ENCODE measurements around the gene TBC1D8B. TPM values are rescaled to one million over a fixed set of nuclear protein-coding genes. Genes with fewer than 3 reads are reported as not detected.

The TBC1D8B gene
- total and polyA plus RNA-seq, 9 of the 15 experiments (the other 6 are each of a cell fraction or from before 2014, with no cell fraction given): 0.04 to 0.36 (median 0.10) TPM; not detected in 1

DNA sequence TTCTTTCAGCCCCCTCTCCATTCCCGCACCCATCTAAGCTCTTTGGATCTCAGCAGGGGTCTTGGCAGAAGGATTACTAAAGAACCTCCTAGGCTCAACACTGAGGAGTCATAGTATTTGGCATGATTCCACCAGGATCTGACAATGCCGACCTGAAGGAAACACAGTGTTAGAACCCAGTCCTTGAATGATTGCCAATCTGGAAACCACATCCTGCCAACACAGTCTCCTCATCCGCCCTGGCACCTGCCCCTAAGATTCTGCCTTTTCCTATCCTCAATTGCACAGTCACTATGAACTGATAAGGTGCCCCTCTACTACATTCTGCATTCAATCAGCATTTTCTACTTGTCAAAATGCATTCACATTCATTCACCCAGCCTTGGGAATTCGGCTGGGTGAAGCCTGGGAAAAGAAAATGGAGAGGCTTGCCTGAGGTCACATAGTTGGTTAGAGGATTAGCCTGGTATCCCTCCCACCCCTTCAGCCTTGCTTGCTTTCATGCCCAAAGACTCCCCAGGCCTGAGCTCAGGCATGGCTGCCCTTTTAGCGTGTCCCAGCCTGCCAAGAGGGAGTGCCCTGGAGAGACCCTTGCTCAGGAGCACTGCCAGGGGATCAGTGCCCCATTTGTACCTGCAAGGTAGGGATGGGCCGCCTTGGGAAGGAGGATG, 115.5 kb downstream of the TBC1D8B start (continued):
- TF ChIP-seq, protein P1, sequence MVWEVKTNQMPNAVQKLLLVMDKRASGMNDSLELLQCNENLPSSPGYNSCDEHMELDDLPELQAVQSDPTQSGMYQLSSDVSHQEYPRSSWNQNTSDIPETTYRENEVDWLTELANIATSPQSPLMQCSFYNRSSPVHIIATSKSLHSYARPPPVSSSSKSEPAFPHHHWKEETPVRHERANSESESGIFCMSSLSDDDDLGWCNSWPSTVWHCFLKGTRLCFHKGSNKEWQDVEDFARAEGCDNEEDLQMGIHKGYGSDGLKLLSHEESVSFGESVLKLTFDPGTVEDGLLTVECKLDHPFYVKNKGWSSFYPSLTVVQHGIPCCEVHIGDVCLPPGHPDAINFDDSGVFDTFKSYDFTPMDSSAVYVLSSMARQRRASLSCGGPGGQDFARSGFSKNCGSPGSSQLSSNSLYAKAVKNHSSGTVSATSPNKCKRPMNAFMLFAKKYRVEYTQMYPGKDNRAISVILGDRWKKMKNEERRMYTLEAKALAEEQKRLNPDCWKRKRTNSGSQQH (CRISPR knock-in tag; IDR thresholded peaks at IDR 0.05): no peak

DNA sequence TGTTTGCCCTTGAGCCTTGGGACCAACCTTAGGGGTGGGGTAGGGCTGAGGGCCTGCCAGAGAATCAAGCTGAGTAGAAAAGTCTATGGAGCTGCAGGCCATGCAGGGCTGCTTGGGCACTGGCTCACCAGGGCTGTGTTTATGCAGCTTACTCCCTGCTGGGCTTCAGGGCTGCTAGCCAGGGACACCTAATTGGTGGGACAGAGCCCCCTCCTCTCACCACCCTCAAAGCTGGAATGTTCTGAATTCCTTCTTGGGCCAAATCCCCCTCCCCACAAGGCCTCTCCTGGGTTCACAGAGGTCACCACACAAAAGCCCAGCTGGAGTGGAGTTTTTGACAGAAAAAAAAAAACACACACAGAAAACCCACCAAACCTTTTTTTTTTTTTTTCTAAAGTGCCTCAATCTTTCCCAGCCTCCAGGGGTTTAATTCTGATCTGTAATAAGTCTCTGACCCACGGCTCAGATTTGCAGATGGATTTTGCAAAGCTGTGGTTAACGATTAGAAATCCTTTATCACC, 117.5 kb downstream of the TBC1D8B start, which contains the start of gene CLDN2:
Gene CLDN2 (plus strand): TSS at position 471 of the 521 bp plus-strand sequence. CDS start 7,827 bp downstream, outside the sequence.
- DNase-seq (ENCODE audit: extremely low read depth in 1 of 4, low spot score in 3 of 4): no peak
- Histone ChIP-seq H3K4me1 (replicated peaks in 1 of 2; ENCODE audit: control insufficient read depth in 2 of 2, insufficient read depth in 2 of 2, low read length in 2 of 2) (no peaks in the 10 kb centered on the region), H2AFZ (ENCODE audit: low read depth, low read length) (no peak within 1 kb of the TSS), H3K27me3 (ENCODE audit: control insufficient read depth in 2 of 2, insufficient read depth in 2 of 2, low read length in 2 of 2) (no peaks in the 10 kb centered on the region), H3K9me1 (ENCODE audit: control insufficient read depth, insufficient read depth, low read length) (no peaks in the 10 kb centered on the region), H4K20me1 (replicated peaks; ENCODE audit: control insufficient read depth, insufficient read depth, low read length) (no peaks in the 10 kb centered on the region), H3K27ac (ENCODE audit: extremely low read depth, low read depth, low read length) (no peak within 1 kb of the TSS), H3K36me3 (ENCODE audit: control insufficient read depth, insufficient read depth, low read length) (no peaks in the 10 kb centered on the region), H3K9ac (ENCODE audit: insufficient read depth in 1 of 2, low read depth in 2 of 2, low read length in 2 of 2) (no peak within 1 kb of the TSS), H3K79me2 (ENCODE audit: control insufficient read depth, insufficient read depth, low read length) (no peaks in the 10 kb centered on the region), H3K4me3 (no peak within 1 kb of the TSS), H3K9me3 (replicated peaks; ENCODE audit: control insufficient read depth, insufficient read depth, low read depth, low read length) (no peaks in the 10 kb centered on the region), H3K4me2 (ENCODE audit: insufficient read depth, low read length) (no peak within 1 kb of the TSS)
- no peak for ATAC-seq
- ChIA-PET CTCF (ENCODE audit: low intra/inter-chr PET ratio) (no interaction called here), POLR2A (interaction anchor here (0.7 kb wide), 1 partner anchor 43 kb away, joined by 3 read pairs; no protein-coding TSS in a partner anchor)
- intact Hi-C loops (cut with micrococcal nuclease) (no loop called here), in situ Hi-C loops (cut with MboI) (no loop called here)
- BruUV-seq (replicated peaks): no TSS peak
- TF ChIP-seq, protein P2, sequence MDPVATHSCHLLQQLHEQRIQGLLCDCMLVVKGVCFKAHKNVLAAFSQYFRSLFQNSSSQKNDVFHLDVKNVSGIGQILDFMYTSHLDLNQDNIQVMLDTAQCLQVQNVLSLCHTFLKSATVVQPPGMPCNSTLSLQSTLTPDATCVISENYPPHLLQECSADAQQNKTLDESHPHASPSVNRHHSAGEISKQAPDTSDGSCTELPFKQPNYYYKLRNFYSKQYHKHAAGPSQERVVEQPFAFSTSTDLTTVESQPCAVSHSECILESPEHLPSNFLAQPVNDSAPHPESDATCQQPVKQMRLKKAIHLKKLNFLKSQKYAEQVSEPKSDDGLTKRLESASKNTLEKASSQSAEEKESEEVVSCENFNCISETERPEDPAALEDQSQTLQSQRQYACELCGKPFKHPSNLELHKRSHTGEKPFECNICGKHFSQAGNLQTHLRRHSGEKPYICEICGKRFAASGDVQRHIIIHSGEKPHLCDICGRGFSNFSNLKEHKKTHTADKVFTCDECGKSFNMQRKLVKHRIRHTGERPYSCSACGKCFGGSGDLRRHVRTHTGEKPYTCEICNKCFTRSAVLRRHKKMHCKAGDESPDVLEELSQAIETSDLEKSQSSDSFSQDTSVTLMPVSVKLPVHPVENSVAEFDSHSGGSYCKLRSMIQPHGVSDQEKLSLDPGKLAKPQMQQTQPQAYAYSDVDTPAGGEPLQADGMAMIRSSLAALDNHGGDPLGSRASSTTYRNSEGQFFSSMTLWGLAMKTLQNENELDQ (CRISPR knock-in tag; IDR thresholded peaks at IDR 0.05; ENCODE audit: borderline replicate concordance): no peak
- TF ChIP-seq ERF (CRISPR knock-in tag; IDR thresholded peaks at IDR 0.05): no peak
- TF ChIP-seq, protein P3, sequence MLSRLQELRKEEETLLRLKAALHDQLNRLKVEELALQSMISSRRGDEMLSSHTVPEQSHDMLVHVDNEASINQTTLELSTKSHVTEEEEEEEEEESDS (CRISPR knock-in tag; IDR thresholded peaks at IDR 0.05): no peak
- TF ChIP-seq ZNF232 (CRISPR knock-in tag; IDR thresholded peaks at IDR 0.05): no peak
- FAIRE-seq: no peak
- WGBS (ENCODE audit: insufficient coverage, low coverage, missing lambda C conversion rate): 0% methylated on average over 2 of the region's 2 CpGs
